Measurements from ENCODE around the gene FHL2.

DNA sequence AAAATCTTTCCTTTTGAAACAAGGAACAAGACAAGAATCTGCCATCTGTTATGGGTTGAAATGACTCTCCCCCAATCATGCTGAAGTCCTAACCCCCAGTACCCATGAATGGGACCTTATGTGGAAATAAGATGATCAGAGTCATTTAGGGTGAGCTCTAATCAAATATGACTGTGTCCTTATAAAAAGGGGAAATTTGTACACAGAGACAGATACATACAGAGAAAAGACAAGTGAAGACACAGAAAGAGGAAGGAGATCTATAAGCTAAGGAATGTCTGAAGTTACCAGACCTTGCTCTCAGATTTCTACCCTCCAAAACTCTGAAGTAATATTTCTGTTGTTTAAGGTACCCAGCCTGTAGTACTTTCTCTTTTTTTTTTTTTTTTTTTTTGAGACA lies 85.0 kb downstream of the FHL2 start:
- TF ChIP-seq, protein P1, sequence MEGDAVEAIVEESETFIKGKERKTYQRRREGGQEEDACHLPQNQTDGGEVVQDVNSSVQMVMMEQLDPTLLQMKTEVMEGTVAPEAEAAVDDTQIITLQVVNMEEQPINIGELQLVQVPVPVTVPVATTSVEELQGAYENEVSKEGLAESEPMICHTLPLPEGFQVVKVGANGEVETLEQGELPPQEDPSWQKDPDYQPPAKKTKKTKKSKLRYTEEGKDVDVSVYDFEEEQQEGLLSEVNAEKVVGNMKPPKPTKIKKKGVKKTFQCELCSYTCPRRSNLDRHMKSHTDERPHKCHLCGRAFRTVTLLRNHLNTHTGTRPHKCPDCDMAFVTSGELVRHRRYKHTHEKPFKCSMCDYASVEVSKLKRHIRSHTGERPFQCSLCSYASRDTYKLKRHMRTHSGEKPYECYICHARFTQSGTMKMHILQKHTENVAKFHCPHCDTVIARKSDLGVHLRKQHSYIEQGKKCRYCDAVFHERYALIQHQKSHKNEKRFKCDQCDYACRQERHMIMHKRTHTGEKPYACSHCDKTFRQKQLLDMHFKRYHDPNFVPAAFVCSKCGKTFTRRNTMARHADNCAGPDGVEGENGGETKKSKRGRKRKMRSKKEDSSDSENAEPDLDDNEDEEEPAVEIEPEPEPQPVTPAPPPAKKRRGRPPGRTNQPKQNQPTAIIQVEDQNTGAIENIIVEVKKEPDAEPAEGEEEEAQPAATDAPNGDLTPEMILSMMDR (IDR thresholded peaks at IDR 0.05; ENCODE audit: poor library complexity): no peak
- no peak for TF ChIP-seq EZH2 (IDR thresholded peaks at IDR 0.05; ENCODE audit: borderline replicate concordance)

All from hepatocyte (in vitro differentiated cells).